ENCODE results near the gene GRB10.

The GRB10 gene

GRCh38 chr7:50731703-50732582, 50.8 kb downstream of the GRB10 start:
- no peaks in the 10 kb centered on the region for H4K20me1 ChIP-seq (ENCODE audit: insufficient read depth)
- H2AFZ ChIP-seq (ENCODE audit: low read depth) = no peak overlapping the region
- no peaks in the 10 kb centered on the region for H3K27me3 ChIP-seq (ENCODE audit: insufficient read depth, low read depth)
- no peak overlapping the region for H3K27ac ChIP-seq
- no peaks in the 10 kb centered on the region for H3K36me3 ChIP-seq (ENCODE audit: insufficient read depth)
- no peak overlapping the region for H3K4me2 ChIP-seq
- H3K9ac ChIP-seq = no peak overlapping the region
- no peaks in the 10 kb centered on the region for H3K79me2 ChIP-seq (ENCODE audit: insufficient read depth, low read depth)
- no peak overlapping the region for H3K4me3 ChIP-seq (IDR thresholded peaks at IDR 0.05; ENCODE audit: insufficient read depth, low read depth, low read length)
- no peak for TF ChIP-seq CTCF (conservative IDR thresholded peaks at IDR 0.05; ENCODE audit: low read depth, low read length)
- peaks cover 8% of the 10 kb centered on the region for H3K4me1 ChIP-seq (ENCODE audit: low read depth, poor library complexity, severe bottlenecking)

GRCh38 chr7:50730446-50731400, 52.0 kb downstream of the GRB10 start:
- Histone ChIP-seq H4K20me1 (ENCODE audit: insufficient read depth) (no peaks in the 10 kb centered on the region), H3K27me3 (ENCODE audit: insufficient read depth, low read depth) (no peaks in the 10 kb centered on the region), H3K36me3 (ENCODE audit: insufficient read depth) (no peaks in the 10 kb centered on the region), H2AFZ (ENCODE audit: low read depth) (no peak overlapping the region), H3K9ac (no peak overlapping the region), H3K79me2 (ENCODE audit: insufficient read depth, low read depth) (no peaks in the 10 kb centered on the region), H3K4me2 (no peak overlapping the region), H3K4me1 (ENCODE audit: low read depth, poor library complexity, severe bottlenecking) (peaks cover 6% of the 10 kb centered on the region), H3K4me3 (IDR thresholded peaks at IDR 0.05; ENCODE audit: insufficient read depth, low read depth, low read length) (no peak overlapping the region), H3K27ac (no peak overlapping the region)
- no peak for TF ChIP-seq CTCF (conservative IDR thresholded peaks at IDR 0.05; ENCODE audit: low read depth, low read length)

- Histone ChIP-seq H3K27me3 (ENCODE audit: insufficient read depth, low read depth) (no peaks in the 10 kb centered on the region), H3K4me2 (no peak overlapping the region), H3K4me3 (IDR thresholded peaks at IDR 0.05; ENCODE audit: insufficient read depth, low read depth, low read length) (no peak overlapping the region), H2AFZ (ENCODE audit: low read depth) (no peak overlapping the region), H3K79me2 (ENCODE audit: insufficient read depth, low read depth) (no peaks in the 10 kb centered on the region), H3K27ac (no peak overlapping the region), H3K9ac (no peak overlapping the region), H3K4me1 (ENCODE audit: low read depth, poor library complexity, severe bottlenecking) (no peaks in the 10 kb centered on the region), H3K36me3 (ENCODE audit: insufficient read depth) (no peaks in the 10 kb centered on the region), H4K20me1 (ENCODE audit: insufficient read depth) (no peaks in the 10 kb centered on the region)
- TF ChIP-seq CTCF (conservative IDR thresholded peaks at IDR 0.05; ENCODE audit: low read depth, low read length) = no peak
These were observed 52.7 kb downstream of the GRB10 start for GRCh38 chr7:50729962-50730361.

- Histone ChIP-seq H3K4me1 (ENCODE audit: low read depth, poor library complexity, severe bottlenecking) (no peaks in the 10 kb centered on the region), H3K36me3 (ENCODE audit: insufficient read depth) (no peaks in the 10 kb centered on the region), H3K9ac (no peak overlapping the region), H4K20me1 (ENCODE audit: insufficient read depth) (no peaks in the 10 kb centered on the region), H3K4me2 (no peak overlapping the region), H3K27ac (no peak overlapping the region), H2AFZ (ENCODE audit: low read depth) (no peak overlapping the region), H3K27me3 (ENCODE audit: insufficient read depth, low read depth) (no peaks in the 10 kb centered on the region), H3K79me2 (ENCODE audit: insufficient read depth, low read depth) (no peaks in the 10 kb centered on the region), H3K4me3 (IDR thresholded peaks at IDR 0.05; ENCODE audit: insufficient read depth, low read depth, low read length) (no peak overlapping the region)
- TF ChIP-seq CTCF (conservative IDR thresholded peaks at IDR 0.05; ENCODE audit: low read depth, low read length) = no peak
These were observed 54.5 kb downstream of the GRB10 start for GRCh38 chr7:50728184-50728583.
